Stimulated activated CD4-positive, alpha-beta T cell treated with anti-CD3 and anti-CD28 coated beads, Interleukin-4, amount 100 ng/mL, for 24 hours (primary cell): ENCODE data around the gene MUC5B.

Source experiments
- DNase-seq: peaks from one replicate; pipeline ENCODE4 v3.0.0-alpha.2; 2020

MUC5B gene

GRCh38 chr11:1289211-1289935, 66.5 kb downstream of the MUC5B start:
- no peak for DNase-seq

GRCh38 chr11:1290052-1291040, 67.5 kb downstream of the MUC5B start:
- DNase-seq = no peak

- no peak for DNase-seq
These were observed 68.6 kb downstream of the MUC5B start for GRCh38 chr11:1291295-1292017.

DNA sequence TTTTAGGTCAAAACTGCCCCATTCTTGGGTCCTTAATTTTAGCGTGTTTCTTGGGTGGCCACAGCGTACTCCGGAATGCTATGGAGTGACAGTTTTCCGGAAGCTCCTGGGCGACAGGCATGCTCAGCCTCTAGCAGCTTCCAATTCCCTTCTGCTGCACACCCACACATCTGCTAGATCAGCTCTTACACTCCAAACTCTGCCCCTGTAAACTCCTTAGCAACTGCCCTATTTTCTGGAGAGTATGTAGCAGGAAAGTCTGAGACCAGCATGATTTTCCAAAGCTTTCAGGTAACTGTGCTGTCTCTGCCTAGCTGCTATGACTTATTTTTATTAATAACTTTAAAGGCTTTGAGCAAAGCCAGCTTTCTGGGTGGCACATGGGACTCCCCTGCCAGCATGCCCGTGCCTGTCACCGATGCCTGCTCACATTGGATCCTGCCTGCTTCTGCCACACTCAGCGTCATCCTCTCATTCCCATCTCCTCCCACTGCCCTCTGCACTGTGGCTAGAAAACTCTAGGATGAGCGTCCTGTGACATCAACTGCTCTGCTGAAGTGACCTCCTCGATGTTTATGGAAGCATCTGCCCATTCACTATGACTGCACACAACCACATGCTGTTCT, 69.3 kb downstream of the MUC5B start:
- DNase-seq = no peak

- DNase-seq = no peak
These were observed 70.1 kb downstream of the MUC5B start for GRCh38 chr11:1292644-1293618.

DNA sequence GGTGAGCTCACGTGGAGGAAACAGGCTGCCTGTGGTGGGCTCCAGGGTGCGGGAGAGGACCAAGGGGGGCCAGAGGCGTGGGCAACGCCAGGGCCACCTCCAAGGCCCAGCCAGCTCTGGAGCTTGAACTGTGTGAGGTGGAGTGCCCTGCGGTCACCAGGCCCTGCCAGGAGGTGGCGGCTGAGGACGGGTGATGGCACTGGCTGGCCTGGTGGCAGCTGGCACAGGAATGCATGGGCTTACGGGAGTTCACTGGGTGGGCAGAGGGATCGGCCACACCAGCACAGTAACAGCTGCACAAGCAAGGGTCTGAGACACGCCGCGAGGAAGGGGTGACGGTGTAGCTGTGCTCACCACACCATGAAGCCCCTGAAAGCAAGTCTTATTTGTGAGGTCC, 70.8 kb downstream of the MUC5B start:
- DNase-seq = no peak

DNA sequence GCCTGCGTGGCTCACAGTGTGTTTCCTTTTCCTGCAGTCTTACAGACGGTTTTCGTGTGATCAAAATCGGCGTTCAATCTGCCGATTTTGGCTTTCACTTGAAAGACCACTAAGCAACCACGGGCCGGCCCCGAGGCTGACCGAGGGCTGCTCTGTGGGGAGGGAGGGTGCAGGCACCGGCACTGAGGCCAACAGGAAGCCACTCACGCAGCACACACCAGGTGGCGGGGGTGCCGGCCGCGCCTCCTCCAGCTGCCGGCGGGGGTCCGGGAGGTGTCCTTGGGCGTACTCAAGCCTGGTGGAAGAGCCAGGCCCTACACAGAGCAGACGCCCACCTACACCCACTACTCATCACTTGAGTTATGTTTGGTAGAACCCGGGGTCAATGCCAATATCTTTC, 72.2 kb downstream of the MUC5B start:
- no peak for DNase-seq

GRCh38 chr11:1295591-1295990, 72.7 kb downstream of the MUC5B start:
- DNase-seq = no peak

DNA sequence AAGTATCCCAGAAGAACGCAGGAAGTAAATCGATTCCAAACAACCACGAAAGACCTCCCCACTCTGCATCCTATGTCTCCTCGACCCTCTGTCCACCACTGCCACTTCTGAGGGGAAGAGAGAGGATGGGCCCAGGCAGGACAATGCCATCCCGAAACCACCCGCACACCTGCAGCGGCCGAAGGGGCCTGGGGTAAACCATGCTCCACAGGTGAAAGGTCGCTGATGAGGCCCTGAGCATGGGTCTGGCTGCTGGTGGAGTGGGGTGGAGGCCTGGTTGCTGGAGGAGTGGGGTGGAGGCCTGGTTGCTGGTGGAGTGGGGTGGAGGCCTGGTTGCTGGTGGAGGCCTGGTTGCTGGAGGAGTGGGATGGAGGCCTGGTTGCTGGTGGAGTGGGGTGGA, 73.4 kb downstream of the MUC5B start:
- no peak for DNase-seq

- no peak for DNase-seq
These were observed 74.2 kb downstream of the MUC5B start for GRCh38 chr11:1297011-1297575.

- no peak for DNase-seq
These were observed 75.0 kb downstream of the MUC5B start for GRCh38 chr11:1297576-1298473.

GRCh38 chr11:1298695-1299492, 76.0 kb downstream of the MUC5B start:
- DNase-seq = no peak

- DNase-seq = no peak
These were observed 76.8 kb downstream of the MUC5B start for GRCh38 chr11:1299621-1300020.

DNA sequence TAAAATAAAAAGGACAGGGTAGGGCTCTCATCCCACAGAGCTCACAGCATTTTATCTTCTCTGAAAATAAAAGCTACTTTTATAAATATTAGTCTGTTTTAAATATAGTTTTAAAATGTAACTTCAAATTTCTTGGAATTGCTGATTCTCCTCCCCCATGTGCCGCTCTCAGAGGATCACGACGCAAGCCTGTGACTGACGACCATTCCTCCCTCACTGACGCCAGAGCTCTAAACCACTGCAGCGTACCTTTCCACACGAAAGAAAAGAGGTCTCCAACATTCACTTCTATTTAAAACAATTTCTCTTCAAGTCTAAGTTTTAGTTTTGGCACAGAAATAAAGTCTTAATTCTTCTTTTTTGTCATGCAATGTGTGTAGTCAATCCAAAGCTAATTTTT, 77.3 kb downstream of the MUC5B start:
- DNase-seq = no peak

- no peak for DNase-seq
These were observed 77.8 kb downstream of the MUC5B start for GRCh38 chr11:1300569-1301187.

DNA sequence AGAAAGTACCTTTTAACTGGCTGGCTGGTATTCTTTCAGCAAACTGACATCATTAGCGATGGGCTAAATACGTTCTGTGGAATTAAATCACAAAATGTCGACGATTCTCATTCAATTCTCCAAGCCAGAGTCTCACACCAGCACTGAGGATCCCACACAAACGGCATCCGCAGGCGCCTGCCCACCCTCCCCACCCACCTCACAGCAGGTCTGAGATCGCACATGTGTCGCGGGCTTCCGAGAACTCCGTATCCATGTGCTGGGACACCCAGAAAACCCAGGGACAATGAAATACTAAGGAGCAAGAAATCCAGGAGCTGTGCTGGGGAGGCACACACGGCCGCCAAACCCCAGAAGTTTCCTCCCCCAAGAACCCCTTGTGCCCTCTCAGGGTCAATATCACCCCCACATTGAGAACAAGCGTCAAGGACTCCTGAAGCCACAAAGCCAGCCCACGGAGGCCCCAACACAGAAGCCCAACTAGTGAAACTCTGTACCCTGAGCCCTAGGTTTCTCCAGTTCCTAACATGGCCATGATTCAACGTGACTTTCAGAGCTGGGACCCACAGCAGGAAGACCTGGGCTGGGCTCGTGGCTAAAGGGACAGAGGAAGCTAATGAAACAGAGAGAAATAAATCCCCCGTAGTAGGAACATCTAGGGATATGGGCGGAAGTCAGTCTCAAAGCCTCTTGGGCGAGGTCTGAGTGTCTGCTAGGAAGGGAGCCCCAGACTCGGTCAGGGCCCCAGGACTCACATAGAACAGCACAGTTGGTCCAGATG, 78.5 kb downstream of the MUC5B start:
- no peak for DNase-seq

DNA sequence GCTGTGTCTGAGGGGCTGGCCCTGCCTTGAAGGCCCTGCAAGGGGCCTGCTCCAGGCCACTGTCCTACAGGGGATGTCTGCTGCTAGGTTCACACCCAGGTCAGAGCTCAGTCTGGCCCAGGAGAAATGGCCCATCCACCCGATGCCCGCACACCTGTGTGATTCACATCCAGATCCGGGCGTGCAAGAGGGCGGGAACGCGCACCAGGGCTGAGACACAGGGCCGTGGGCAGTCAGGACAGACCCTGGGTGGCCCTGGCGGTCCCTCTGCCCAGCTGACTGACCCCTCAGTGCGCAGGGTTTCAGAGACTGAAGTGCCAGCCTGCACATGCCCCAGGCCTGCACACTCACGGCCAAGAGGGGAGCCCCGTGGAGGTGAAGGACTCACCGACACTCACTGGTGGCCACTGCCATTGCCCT, 79.2 kb downstream of the MUC5B start:
- no peak for DNase-seq
